T-cell (primary cell): Measurements from ENCODE around the gene IKBKG. TPM values are rescaled to one million over a fixed set of nuclear protein-coding genes. Genes with fewer than 3 reads are reported as not detected.
"Not testable (repeated sequence)": the region's sequence is repeated elsewhere in the genome, so short reads cannot be mapped to it uniquely, and the experiment has no call there.

ENCODE experiments used
- ATAC-seq, 4 experiments: fragments of 200-7000 bp in 3 of 4; fragments of 150-1000 bp in 1 of 4; cut with Tn5 transposase; replicated peaks in 1 of 4; 1 replicate in 3 of 4; 2 replicates in 1 of 4; pipeline ENCODE4 v1.10.0; 2021; ENCODE audit warnings: moderate library complexity in 3 of 4, mild to moderate bottlenecking in 2 of 4, moderate number of reproducible peaks in 1 of 4
- CTCF ChIA-PET, 2 donors: fragments of 300-600 bp; sonication (Branson Sonifier 250); formaldehyde crosslinking; loops; one replicate each; lab custom pipeline; 2022; ENCODE audit warnings: antibody characterized with exemption in 2 of 2; lab: Charles Lee
- POLR2A ChIA-PET, 2 donors: fragments of 300-600 bp; sonication (Branson Sonifier 250); formaldehyde crosslinking; loops; one replicate each; lab custom pipeline; 2022; ENCODE audit warnings: antibody characterized with exemption in 2 of 2; lab: Charles Lee
- DNase-seq, 35 experiments: peaks; one replicate each; pipeline versions ENCODE4 v3.0.0 to v3.0.0-alpha.2; 2013 to 2023
- H3K27ac ChIP-seq: one replicate; pipeline ENCODE4 v1.5.1; 2013; ENCODE audit warnings: low read length
- H3K27me3 ChIP-seq, 2 experiments: replicated peaks in 1 of 2; 1 replicate in 1 of 2; 2 replicates in 1 of 2; pipeline versions ENCODE4 v1.6.1 to v1.7.0; 2013; ENCODE audit warnings: low read length in 1 of 2, mixed read lengths in 1 of 2; ENCODE audit not compliant: control insufficient read depth in 2 of 2, insufficient read depth in 2 of 2; ENCODE audit errors: extremely low read depth in 1 of 2
- H3K36me3 ChIP-seq, 2 donors: 1 replicate in 1 of 2; 2 replicates in 1 of 2; pipeline versions ENCODE4 v1.6.1 to v1.7.0; 2013; ENCODE audit warnings: low read length in 1 of 2; ENCODE audit not compliant: control insufficient read depth in 2 of 2, insufficient read depth in 1 of 2; ENCODE audit errors: extremely low read depth in 1 of 2
- H3K4me1 ChIP-seq, 2 experiments: 1 replicate in 1 of 2; 2 replicates in 1 of 2; pipeline versions ENCODE4 v1.6.1 to v1.7.0; 2013; ENCODE audit warnings: low read length in 2 of 2, mixed read lengths in 1 of 2; ENCODE audit not compliant: insufficient read depth in 2 of 2, control insufficient read depth in 1 of 2; ENCODE audit errors: extremely low read depth in 1 of 2
- H3K4me3 ChIP-seq, 2 donors: 1 replicate in 1 of 2; 2 replicates in 1 of 2; pipeline versions ENCODE4 v1.5.1 to v1.7.0; 2013; ENCODE audit warnings: mild to moderate bottlenecking in 2 of 2, low read length in 1 of 2, moderate library complexity in 1 of 2; ENCODE audit not compliant: control insufficient read depth in 1 of 2; ENCODE audit errors: extremely low read depth in 1 of 2
- H3K9me3 ChIP-seq: 2 replicates; pipeline ENCODE4 v1.7.0; 2013
- H3K27ac Mint-ChIP-seq, 2 donors: one replicate each; pipeline ENCODE4 v1.8.0; 2020 to 2021; ENCODE audit warnings: mild to moderate bottlenecking in 2 of 2, mixed read lengths in 2 of 2
- H3K27me3 Mint-ChIP-seq, 2 donors: one replicate each; pipeline ENCODE4 v1.8.0; 2021 to 2022; ENCODE audit warnings: mixed read lengths in 2 of 2
- H3K36me3 Mint-ChIP-seq: one replicate; pipeline ENCODE4 v1.8.0; 2021; ENCODE audit warnings: mixed read lengths
- H3K4me1 Mint-ChIP-seq, 3 donors: one replicate each; pipeline ENCODE4 v1.8.0; 2020 to 2022; ENCODE audit warnings: mixed read lengths in 3 of 3, mild to moderate bottlenecking in 1 of 3
- H3K4me3 Mint-ChIP-seq, 3 donors: one replicate each; pipeline ENCODE4 v1.8.0; 2020 to 2022; ENCODE audit warnings: mild to moderate bottlenecking in 3 of 3, mixed read lengths in 3 of 3, moderate library complexity in 3 of 3
- H3K9me3 Mint-ChIP-seq, 3 donors: one replicate each; pipeline ENCODE4 v1.8.0; 2020 to 2022; ENCODE audit warnings: mixed read lengths in 3 of 3
- WGBS: methylation state at CpG from one replicate; pipeline ENCODE4 v1.1.5; 2013; ENCODE audit warnings: missing lambda C conversion rate; ENCODE audit not compliant: insufficient coverage; 5-methylcytosine and 5-hydroxymethylcytosine counted together
- total RNA-seq, 35 experiments: library from RNA in 6 of 35; stranded (reverse) in 6 of 35; fragments of 120-200 nt in 1 of 35; gene quantifications; one replicate each; pipeline versions ENCODE4 v1.2.1 to v1.2.4 and lab custom pipeline; 2013 to 2026

Gene IKBKG
- total RNA-seq, 5 donors from 2014 or later (not counting 1 experiment from before 2014, with no cell fraction given): 32.4 to 59.1 (median 54.0) TPM

DNA sequence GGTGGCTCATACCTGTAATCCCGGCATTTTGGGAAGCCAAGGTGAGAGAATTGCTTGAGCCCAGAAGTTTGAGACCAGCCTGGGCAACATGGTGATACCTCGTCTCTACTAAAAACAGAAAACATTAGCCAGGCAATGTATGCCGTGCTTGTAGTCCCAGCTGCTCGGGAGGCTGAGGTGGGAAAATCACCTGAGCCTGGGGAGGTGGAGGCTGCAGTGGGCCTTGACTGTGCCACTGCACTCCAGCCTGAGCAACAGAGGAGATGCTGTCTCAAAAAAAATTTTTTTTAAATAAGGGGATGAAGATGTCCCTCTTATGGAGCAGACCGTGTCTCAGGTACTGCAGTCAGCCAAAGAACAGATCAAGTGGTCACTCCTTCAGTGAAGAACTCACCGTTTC is 58.1 kb downstream of the IKBKG start:
- Histone ChIP-seq H3K27me3 (peaks cover 0 to 7% of the 10 kb centered on the region in 2 experiments), H3K4me3 (no peak overlapping the region), H3K27ac (no peak overlapping the region), H3K4me1 (no peaks in the 10 kb centered on the region), H3K36me3 (no peaks in the 10 kb centered on the region), H3K9me3 (no peaks in the 10 kb centered on the region)
- ATAC-seq (no peak), DNase-seq (no peak)
- Mint-ChIP-seq H3K27me3 (peaks cover 0 to 3% of the 10 kb centered on the region in 2 donors), H3K4me3 (no peak overlapping the region), H3K27ac (no peak overlapping the region), H3K4me1 (peaks cover 3 to 6% (median 4%) of the 10 kb centered on the region in 3 donors), H3K36me3 (no peaks in the 10 kb centered on the region), H3K9me3 (no peaks in the 10 kb centered on the region)
- no CpG with 5 or more reads among the region's 6 CpGs for WGBS
- POLR2A ChIA-PET: no interaction called here
- CTCF ChIA-PET: no interaction called here

DNA sequence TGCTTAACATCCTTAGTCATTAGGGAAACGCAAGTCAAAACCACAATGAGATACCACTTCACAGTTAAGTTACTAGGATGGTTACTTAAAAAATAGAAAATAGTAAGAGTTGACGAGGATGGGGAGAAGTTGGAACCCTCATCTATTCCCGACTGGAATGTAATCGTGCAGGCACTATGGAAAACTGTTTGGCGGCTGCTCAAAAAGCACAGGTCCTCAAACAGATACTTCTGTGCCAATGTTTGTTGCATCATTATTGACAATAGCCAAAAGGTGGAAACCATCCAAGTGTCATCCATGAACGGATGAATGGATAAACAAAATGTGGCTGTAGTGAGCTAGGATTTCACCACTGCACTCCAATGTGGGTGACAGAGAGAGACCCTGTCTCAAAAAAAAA is 60.0 kb downstream of the IKBKG start:
- Mint-ChIP-seq H3K36me3 (no peaks in the 10 kb centered on the region), H3K9me3 (no peaks in the 10 kb centered on the region), H3K4me1 (peaks cover 3 to 6% (median 4%) of the 10 kb centered on the region in 3 donors), H3K4me3 (no peak overlapping the region), H3K27me3 (peaks cover 0 to 3% of the 10 kb centered on the region in 2 donors), H3K27ac (no peak overlapping the region)
- ATAC-seq: no peak
- no peak for DNase-seq
- Histone ChIP-seq H3K36me3 (no peaks in the 10 kb centered on the region), H3K4me1 (no peaks in the 10 kb centered on the region), H3K27ac (no peak overlapping the region), H3K4me3 (no peak overlapping the region), H3K9me3 (no peaks in the 10 kb centered on the region), H3K27me3 (peaks cover 0 to under 1% of the 10 kb centered on the region in 2 experiments)
- ChIA-PET POLR2A (no interaction called here), CTCF (no interaction called here)
- no CpG with 5 or more reads among the region's 6 CpGs for WGBS

GRCh38 chrX:154607976-154608375 is 60.6 kb downstream of the IKBKG start:
- H3K27me3 Mint-ChIP-seq, H3K9me3 Mint-ChIP-seq, H3K4me1 Mint-ChIP-seq, H3K27me3 ChIP-seq, H3K36me3 ChIP-seq, H3K36me3 Mint-ChIP-seq, POLR2A ChIA-PET, CTCF ChIA-PET, H3K9me3 ChIP-seq, H3K4me3 ChIP-seq, DNase-seq, ATAC-seq, H3K4me1 ChIP-seq, H3K27ac Mint-ChIP-seq, H3K4me3 Mint-ChIP-seq, H3K27ac ChIP-seq: not testable (repeated sequence)
- WGBS: no CpG with 5 or more reads among the region's 11 CpGs

DNA sequence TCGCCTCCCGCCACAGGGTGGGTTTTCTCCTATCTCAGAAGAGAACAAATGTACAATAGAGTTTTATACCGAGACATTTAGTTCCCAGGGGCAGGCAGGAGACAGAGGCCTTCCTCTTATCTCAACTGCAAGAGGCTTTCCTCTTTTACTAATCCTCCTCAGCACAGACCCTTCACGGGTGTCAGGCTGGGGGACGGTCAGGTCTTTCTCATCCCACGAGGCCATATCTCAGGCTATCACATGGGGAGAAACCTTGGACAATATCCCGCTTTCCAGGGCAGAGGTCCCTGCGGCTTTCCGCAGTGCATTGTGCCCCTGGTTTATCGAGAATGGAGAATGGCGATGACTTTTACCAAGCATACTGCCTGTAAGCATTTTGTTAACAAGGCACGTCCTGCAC is 61.4 kb downstream of the IKBKG start:
- DNase-seq, H3K4me1 Mint-ChIP-seq, H3K27me3 ChIP-seq, H3K9me3 ChIP-seq, H3K36me3 ChIP-seq, CTCF ChIA-PET, H3K4me3 ChIP-seq, H3K36me3 Mint-ChIP-seq, H3K4me1 ChIP-seq, H3K27ac Mint-ChIP-seq, H3K27me3 Mint-ChIP-seq, H3K4me3 Mint-ChIP-seq, H3K9me3 Mint-ChIP-seq, ATAC-seq, POLR2A ChIA-PET, H3K27ac ChIP-seq: not testable (repeated sequence)
- 100% methylated on average over 2 of the region's 12 CpGs for WGBS

DNA sequence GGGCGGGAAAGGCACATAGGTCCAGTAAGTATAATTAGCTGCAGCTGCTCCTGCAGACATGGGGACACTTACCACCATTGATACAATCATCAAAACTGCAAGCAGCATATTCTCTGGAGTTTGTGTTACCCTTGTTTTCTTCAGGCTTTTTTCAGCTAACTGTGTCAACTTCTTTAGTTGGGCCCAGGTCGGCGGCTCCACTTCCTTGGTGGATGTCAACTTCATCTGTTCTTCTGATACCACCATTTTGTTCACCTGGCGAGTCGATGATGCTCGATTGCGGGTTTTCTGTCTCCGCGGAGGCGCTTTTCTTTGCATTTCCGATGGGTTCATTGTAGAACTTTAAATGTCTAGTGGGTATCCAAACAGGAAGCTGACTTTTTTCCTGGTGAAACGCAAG is 63.7 kb downstream of the IKBKG start:
- H3K27ac Mint-ChIP-seq, H3K36me3 Mint-ChIP-seq, POLR2A ChIA-PET, CTCF ChIA-PET, H3K9me3 ChIP-seq, ATAC-seq, H3K27me3 Mint-ChIP-seq, H3K4me1 ChIP-seq, H3K27me3 ChIP-seq, H3K4me3 Mint-ChIP-seq, H3K4me1 Mint-ChIP-seq, H3K9me3 Mint-ChIP-seq, H3K4me3 ChIP-seq, H3K27ac ChIP-seq, H3K36me3 ChIP-seq, DNase-seq: not testable (repeated sequence)
- no CpG with 5 or more reads among the region's 12 CpGs for WGBS

- ATAC-seq, H3K27me3 ChIP-seq, H3K27ac ChIP-seq, H3K27me3 Mint-ChIP-seq, H3K9me3 ChIP-seq, DNase-seq, H3K36me3 Mint-ChIP-seq, H3K4me3 ChIP-seq, POLR2A ChIA-PET, H3K36me3 ChIP-seq, H3K27ac Mint-ChIP-seq, H3K4me1 ChIP-seq, CTCF ChIA-PET, H3K4me1 Mint-ChIP-seq, H3K4me3 Mint-ChIP-seq, H3K9me3 Mint-ChIP-seq: not testable (repeated sequence)
- WGBS: no CpG with 5 or more reads among the region's 12 CpGs
Measured at GRCh38 chrX:154613586-154613985, 66.2 kb downstream of the IKBKG start.
